OCI-LY7 (cell line): Measurements from ENCODE around the gene PPM1F.
"Not testable (repeated sequence)": the region's sequence is repeated elsewhere in the genome, so short reads cannot be mapped to it uniquely, and the experiment has no call there.

Experiments
- CTCF ChIP-seq: fragments of 200-600 bp; sonication (generic); conservative IDR thresholded peaks from 2 replicates; pipeline ENCODE4 v1.5.1; 2014; ENCODE audit warnings: mild to moderate bottlenecking, antibody characterized with exemption, low read length, moderate library complexity, mixed read lengths
- EZH2phosphoT487 ChIP-seq: fragments of 200-600 bp; sonication (generic); IDR thresholded peaks from 2 replicates; pipeline ENCODE4 v1.6.1; 2018; ENCODE audit warnings: low read depth, borderline replicate concordance, mild to moderate bottlenecking, mixed run types, antibody characterized with exemption, low read length, moderate library complexity, mixed read lengths

GRCh38 chr22:21905234-21905633, 47.4 kb downstream of the PPM1F start:
- TF ChIP-seq CTCF, EZH2phosphoT487: not testable (repeated sequence)
